Endothelial cell of umbilical vein (primary cell): ENCODE measurements around the gene ZBTB4. TPM values are rescaled to one million over a fixed set of nuclear protein-coding genes. Genes with fewer than 3 reads are reported as not detected.

Experiments
- BruUV-seq: library from RNA; stranded (reverse); fragments of 400-500 nt; replicated peaks from 2 replicates; lab custom pipeline; 2021; lab: Mats Ljungman, UMichigan
- CTCF ChIA-PET: fragments of 300-600, 350-600 bp; sonication (Branson Sonifier 250); formaldehyde crosslinking; loops from one replicate; lab custom pipeline; 2021; ENCODE audit warnings: antibody characterized with exemption, inconsistent platforms; lab: Charles Lee
- POLR2A ChIA-PET: fragments of 300-600, 350-600 bp; sonication (Branson Sonifier 250); formaldehyde crosslinking; loops from one replicate; lab custom pipeline; 2021; ENCODE audit warnings: antibody characterized with exemption, inconsistent platforms; lab: Charles Lee
- DNase-seq: peaks from one replicate; pipeline ENCODE4 v3.0.0-alpha.2; 2011; ENCODE audit warnings: low read depth, low spot score
- FAIRE-seq: peaks from 2 replicates; lab custom pipeline; 2011; peaks lifted over from hg19 to GRCh38; lab: Jason Lieb, UNC
- H2AFZ ChIP-seq: 2 replicates; pipeline ENCODE4 v1.6.0; 2012; ENCODE audit warnings: low read depth, low read length, control low read depth, inconsistent platforms
- H3K27ac ChIP-seq: 2 replicates; pipeline ENCODE4 v1.5.1; 2011; ENCODE audit warnings: low read depth, mild to moderate bottlenecking, control low read depth, low read length, moderate library complexity; ENCODE audit not compliant: insufficient read depth
- H3K27me3 ChIP-seq, 2 experiments: 2 replicates each; pipeline versions ENCODE4 v1.6.0 to v1.6.1; 2011; ENCODE audit warnings: low read length in 2 of 2, mixed read lengths in 1 of 2; ENCODE audit not compliant: control insufficient read depth in 2 of 2, insufficient read depth in 2 of 2
- H3K36me3 ChIP-seq, 2 experiments: 2 replicates in 1 of 2; 3 replicates in 1 of 2; pipeline ENCODE4 v1.5.1; 2011; ENCODE audit warnings: low read length in 2 of 2, mild to moderate bottlenecking in 1 of 2, moderate library complexity in 1 of 2; ENCODE audit not compliant: control insufficient read depth in 2 of 2, insufficient read depth in 2 of 2; ENCODE audit errors: extremely low read depth in 1 of 2
- H3K4me1 ChIP-seq: 3 replicates; pipeline ENCODE4 v1.5.1; 2011; ENCODE audit warnings: mild to moderate bottlenecking, low read length; ENCODE audit not compliant: control insufficient read depth, insufficient read depth; ENCODE audit errors: extremely low read depth
- H3K4me2 ChIP-seq: 2 replicates; pipeline ENCODE4 v1.6.1; 2011; ENCODE audit warnings: low read length, control low read depth, mixed read lengths; ENCODE audit not compliant: insufficient read depth
- H3K4me3 ChIP-seq, 3 experiments: fragments of 200-600 bp in 1 of 3; sonication (generic), shearing (Covaris generic) in 1 of 3; replicated peaks in 1 of 3; 2 replicates each; pipeline ENCODE4 v1.5.1; 2011 to 2016; ENCODE audit warnings: control low read depth in 3 of 3, low read length in 3 of 3, mild to moderate bottlenecking in 2 of 3, inconsistent platforms in 1 of 3, low read depth in 1 of 3, moderate library complexity in 1 of 3; ENCODE audit not compliant: insufficient read depth in 1 of 3
- H3K79me2 ChIP-seq: 2 replicates; pipeline ENCODE4 v1.6.0; 2012; ENCODE audit warnings: low read length, inconsistent platforms; ENCODE audit not compliant: control insufficient read depth, insufficient read depth
- H3K9ac ChIP-seq: replicated peaks from 2 replicates; pipeline ENCODE3; 2011; ENCODE audit warnings: low read length, control low read depth; ENCODE audit not compliant: insufficient read depth; ENCODE audit errors: extremely low read depth
- H3K9me1 ChIP-seq: replicated peaks from 3 replicates; pipeline ENCODE4 v1.6.0; 2011; ENCODE audit warnings: mild to moderate bottlenecking, low read length; ENCODE audit not compliant: control insufficient read depth, insufficient read depth; ENCODE audit errors: extremely low read depth
- H3K9me3 ChIP-seq: replicated peaks from 2 replicates; pipeline ENCODE4 v1.5.1; 2012; ENCODE audit warnings: low read length, inconsistent platforms; ENCODE audit not compliant: control insufficient read depth, insufficient read depth
- H4K20me1 ChIP-seq: replicated peaks from 2 replicates; pipeline ENCODE3; 2011; ENCODE audit warnings: mild to moderate bottlenecking, low read length; ENCODE audit not compliant: control insufficient read depth, insufficient read depth; ENCODE audit errors: extremely low read depth
- CTCF ChIP-seq, 2 donors: IDR thresholded peaks; 1 replicate in 1 of 2; 2 replicates in 1 of 2; pipeline ENCODE4 v1.5.1; 2011; ENCODE audit warnings: low read length in 2 of 2, mild to moderate bottlenecking in 2 of 2, moderate library complexity in 2 of 2, control low read depth in 1 of 2, inconsistent platforms in 1 of 2, low read depth in 1 of 2; ENCODE audit not compliant: insufficient read depth in 1 of 2; ENCODE audit errors: extremely low read depth in 1 of 2
- EZH2 ChIP-seq: IDR thresholded peaks from 2 replicates; pipeline ENCODE4 v1.6.1; 2012; ENCODE audit warnings: borderline replicate concordance, low read depth, mild to moderate bottlenecking, moderate library complexity, low read length, inconsistent platforms; ENCODE audit not compliant: severe bottlenecking
- GATA2 ChIP-seq: IDR thresholded peaks from 2 replicates; pipeline ENCODE4 v1.7.0; 2011; ENCODE audit warnings: low read depth, mild to moderate bottlenecking, moderate library complexity, mixed read lengths, low read length; ENCODE audit not compliant: insufficient read length, insufficient read depth
- JUN ChIP-seq: IDR thresholded peaks from 2 replicates; pipeline ENCODE4 v1.6.1; 2011; ENCODE audit warnings: borderline replicate concordance, low read depth; ENCODE audit not compliant: insufficient read length, insufficient read depth
- POLR2AphosphoS5 ChIP-seq: IDR thresholded peaks from 2 replicates; pipeline ENCODE4 v1.6.1; 2012; ENCODE audit warnings: low read depth, mild to moderate bottlenecking, control low read depth, low read length, moderate library complexity; ENCODE audit not compliant: insufficient read depth
- dilution Hi-C: fragments of 300-500 bp; cut with MboI; formaldehyde crosslinking; loops from one replicate; pipeline ENCODE4 v1.15.0; 2019; ENCODE audit warnings: low sequenced_read_pairs; ENCODE audit not compliant: extremely low pct_ligation_motif_present
- intact Hi-C: fragments of 100-400 bp; cut with micrococcal nuclease; formaldehyde crosslinking; loops from one replicate; pipeline ENCODE4 v1.10.0; 2022
- polyA plus RNA-seq, 4 experiments: library from polyadenylated mRNA; depleted of rRNA in 3 of 4; stranded (reverse) in 3 of 4; unstranded in 1 of 4; fragments of >200 nt; gene quantifications; 2 replicates each; pipeline versions ENCODE4 v1.2.1 to v1.2.3, GENCODE V29; 2011 to 2012; ENCODE audit warnings: missing spikeins in 1 of 4
- total RNA-seq: library from RNA; stranded (reverse); gene quantifications from 2 replicates; pipeline ENCODE4 v1.2.3, GENCODE V29; 2021
- TF ChIP-seq, protein P1 (sequence below): IDR thresholded peaks from 2 replicates; pipeline ENCODE4 v1.6.1; 2011; ENCODE audit not compliant: insufficient read depth, insufficient read length

Gene ZBTB4
- total and polyA plus RNA-seq, 2 donors (not counting 3 experiments of a cell fraction or from before 2014, with no cell fraction given) = 15.1 to 26.5 TPM

DNA sequence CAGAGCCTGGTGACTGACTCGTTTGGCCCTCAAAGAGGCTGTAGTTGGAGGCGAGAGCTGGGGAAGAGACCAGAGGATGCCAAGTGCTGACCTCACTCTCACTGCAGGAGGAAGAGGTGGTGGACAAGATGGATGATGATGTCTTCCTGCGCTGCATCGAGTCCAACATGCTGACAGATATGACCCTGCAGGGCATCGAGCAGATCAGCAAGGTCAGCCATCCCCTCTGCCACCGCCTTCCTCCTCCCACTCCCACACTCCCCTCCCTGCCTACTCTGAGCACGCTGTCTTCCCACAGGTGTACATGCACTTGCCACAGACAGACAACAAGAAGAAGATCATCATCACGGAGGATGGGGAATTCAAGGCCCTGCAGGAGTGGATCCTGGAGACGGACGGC is 31.7 kb upstream of the ZBTB4 start:
- H3K36me3 ChIP-seq = peaks cover 22 to 63% of the 10 kb centered on the region in 2 experiments

More for the DNA sequence above, 31.7 kb upstream of the ZBTB4 start:
- no peak overlapping the region for H3K9ac ChIP-seq
- ChIA-PET POLR2A (no interaction called here), CTCF (interaction anchor here (1.2 to 1.8 kb wide), 2 partner anchors 49 to 74 kb away, joined by 3 to 10 read pairs; no protein-coding TSS in a partner anchor)
- no peak overlapping the region for H3K4me3 ChIP-seq
- H3K27ac ChIP-seq = no peak overlapping the region
- no peak for FAIRE-seq
- no peaks in the 10 kb centered on the region for H3K9me1 ChIP-seq
- H3K4me2 ChIP-seq = no peak overlapping the region
- intact Hi-C loops (no loop called here), dilution Hi-C loops (no loop called here)
- no TSS peak for BruUV-seq
- no peaks in the 10 kb centered on the region for H3K4me1 ChIP-seq
- no peaks in the 10 kb centered on the region for H3K9me3 ChIP-seq
- no peak for TF ChIP-seq CTCF (IDR thresholded peaks at IDR 0.05; ENCODE audit: extremely low read depth in 1 of 2, insufficient read depth in 1 of 2, low read depth in 1 of 2, low read length in 2 of 2)
- no peak for TF ChIP-seq POLR2AphosphoS5
- TF ChIP-seq EZH2 = no peak
- TF ChIP-seq, protein P1, sequence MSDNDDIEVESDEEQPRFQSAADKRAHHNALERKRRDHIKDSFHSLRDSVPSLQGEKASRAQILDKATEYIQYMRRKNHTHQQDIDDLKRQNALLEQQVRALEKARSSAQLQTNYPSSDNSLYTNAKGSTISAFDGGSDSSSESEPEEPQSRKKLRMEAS = no peak
- no peak for TF ChIP-seq GATA2
- TF ChIP-seq JUN = no peak
- no peaks in the 10 kb centered on the region for H3K79me2 ChIP-seq
- no peaks in the 10 kb centered on the region for H4K20me1 ChIP-seq
- no peak overlapping the region for H2AFZ ChIP-seq
- no peak for DNase-seq
- H3K27me3 ChIP-seq = no peaks in the 10 kb centered on the region
